HTR-8/SVneo (cell line): ENCODE measurements around the gene ICOSLG.
A peak's percentile ranks its signal among the peaks of the same experiment; 100 is the strongest.
"Not testable (repeated sequence)": the region's sequence is repeated elsewhere in the genome, so short reads cannot be mapped to it uniquely, and the experiment has no call there.

Source experiments
- DNase-seq: peaks from one replicate; pipeline ENCODE4 v3.0.0; 2011; ENCODE audit warnings: low spot score, mixed read lengths; ENCODE audit not compliant: insufficient read length
- FAIRE-seq: peaks from 2 replicates; lab custom pipeline; 2011; peaks lifted over from hg19 to GRCh38; lab: Jason Lieb, UNC

The ICOSLG gene

GRCh38 chr21:44229561-44229960, 11.2 kb downstream of the ICOSLG start:
- not testable (repeated sequence) for FAIRE-seq

GRCh38 chr21:44228109-44228508, 12.6 kb downstream of the ICOSLG start:
- FAIRE-seq, DNase-seq: not testable (repeated sequence)

More at GRCh38 chr21:44229561-44229960, 11.2 kb downstream of the ICOSLG start:
- not testable (repeated sequence) for DNase-seq

GRCh38 chr21:44227614-44228013, 13.1 kb downstream of the ICOSLG start:
- not testable (repeated sequence) for DNase-seq

GRCh38 chr21:44225605-44226004, 15.1 kb downstream of the ICOSLG start:
- not testable (repeated sequence) for FAIRE-seq, DNase-seq

More at GRCh38 chr21:44227614-44228013, 13.1 kb downstream of the ICOSLG start:
- not testable (repeated sequence) for FAIRE-seq

- FAIRE-seq, DNase-seq: not testable (repeated sequence)
Measured at GRCh38 chr21:44223334-44223733, 17.4 kb downstream of the ICOSLG start.

- FAIRE-seq, DNase-seq: not testable (repeated sequence)
Measured at GRCh38 chr21:44220674-44221073, 20.1 kb downstream of the ICOSLG start.

GRCh38 chr21:44218461-44218860, 22.3 kb downstream of the ICOSLG start:
- not testable (repeated sequence) for FAIRE-seq, DNase-seq

GRCh38 chr21:44211978-44212377, 28.8 kb downstream of the ICOSLG start:
- DNase-seq, FAIRE-seq: not testable (repeated sequence)

GRCh38 chr21:44211574-44211973, 29.2 kb downstream of the ICOSLG start:
- FAIRE-seq, DNase-seq: not testable (repeated sequence)

- peak; percentile 74 for FAIRE-seq
- DNase-seq, result not testable (repeated sequence)
Measured at GRCh38 chr21:44207860-44208646, 32.7 kb downstream of the ICOSLG start.

- FAIRE-seq, result not testable (repeated sequence)
Measured at GRCh38 chr21:44206698-44207676, 33.8 kb downstream of the ICOSLG start.

GRCh38 chr21:44206187-44206586, 34.6 kb downstream of the ICOSLG start:
- not testable (repeated sequence) for DNase-seq, FAIRE-seq

More at GRCh38 chr21:44206698-44207676, 33.8 kb downstream of the ICOSLG start:
- DNase-seq, result not testable (repeated sequence)

- peak; percentile 58 for FAIRE-seq
- DNase-seq, result not testable (repeated sequence)
Measured at GRCh38 chr21:44202590-44203299, 38.0 kb downstream of the ICOSLG start.

- FAIRE-seq, DNase-seq: not testable (repeated sequence)
Measured at GRCh38 chr21:44199997-44200396, 40.7 kb downstream of the ICOSLG start.

GRCh38 chr21:44199448-44199847, 41.3 kb downstream of the ICOSLG start:
- no peak for DNase-seq

GRCh38 chr21:44197156-44197516, 43.6 kb downstream of the ICOSLG start:
- FAIRE-seq, DNase-seq: not testable (repeated sequence)

More at GRCh38 chr21:44199448-44199847, 41.3 kb downstream of the ICOSLG start:
- no peak for FAIRE-seq

- FAIRE-seq, DNase-seq: not testable (repeated sequence)
Measured at GRCh38 chr21:44196212-44197155, 44.3 kb downstream of the ICOSLG start.

GRCh38 chr21:44194888-44195287, 45.9 kb downstream of the ICOSLG start:
- DNase-seq, result not testable (repeated sequence)

More at GRCh38 chr21:44194888-44195287, 45.9 kb downstream of the ICOSLG start:
- FAIRE-seq, result not testable (repeated sequence)
